GM21786 (cell line): ENCODE results near the gene ZNF444.
"Not testable (repeated sequence)": the region's sequence is repeated elsewhere in the genome, so short reads cannot be mapped to it uniquely, and the experiment has no call there.

Experiments used
- ATAC-seq: cut with Tn5 transposase; IDR thresholded peaks from one replicate; pipeline ENCODE4 v1.9.1; 2021; ENCODE audit not compliant: unreplicated experiment

ZNF444 gene

DNA sequence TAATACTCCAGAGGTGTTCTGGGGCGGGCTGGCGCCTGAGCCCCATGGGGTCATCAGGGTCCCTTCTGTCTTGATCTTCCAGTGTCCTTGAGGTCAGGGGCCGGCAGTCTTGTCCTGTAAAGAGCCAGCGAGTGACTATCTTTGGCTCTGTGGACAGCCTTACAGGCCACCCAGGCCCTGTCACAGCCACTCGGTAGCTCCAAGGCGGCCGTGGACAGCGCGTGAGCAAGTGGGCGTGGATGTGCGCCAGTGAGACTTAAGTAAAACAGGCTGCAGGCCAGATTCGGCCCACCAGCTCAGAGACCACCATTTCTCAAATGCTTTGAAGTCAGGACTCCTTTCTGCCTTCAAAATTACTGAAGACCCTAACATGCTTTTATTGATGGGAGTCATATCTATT, 3.7 kb downstream of the ZNF444 start:
- ATAC-seq, result no peak

DNA sequence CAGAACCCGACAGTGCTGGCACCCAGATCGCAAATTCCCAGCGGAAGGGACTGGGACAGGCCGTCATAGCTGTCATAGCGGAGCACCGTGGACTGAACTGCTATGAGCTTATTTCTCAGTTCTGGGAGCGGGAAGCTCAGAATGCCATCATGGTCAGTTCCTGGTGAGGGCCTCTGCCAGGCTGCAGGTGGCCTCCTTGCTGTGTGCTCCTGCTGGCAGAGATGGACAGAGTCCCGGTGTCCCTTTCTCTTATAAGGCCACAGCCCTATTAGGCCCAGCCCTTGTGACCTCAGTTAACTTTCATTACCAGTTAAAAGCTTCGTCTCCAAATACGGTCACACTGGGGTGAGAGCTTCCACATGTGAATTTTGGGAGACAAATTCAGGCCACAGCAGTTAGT, 4.6 kb downstream of the ZNF444 start:
- ATAC-seq, result no peak

DNA sequence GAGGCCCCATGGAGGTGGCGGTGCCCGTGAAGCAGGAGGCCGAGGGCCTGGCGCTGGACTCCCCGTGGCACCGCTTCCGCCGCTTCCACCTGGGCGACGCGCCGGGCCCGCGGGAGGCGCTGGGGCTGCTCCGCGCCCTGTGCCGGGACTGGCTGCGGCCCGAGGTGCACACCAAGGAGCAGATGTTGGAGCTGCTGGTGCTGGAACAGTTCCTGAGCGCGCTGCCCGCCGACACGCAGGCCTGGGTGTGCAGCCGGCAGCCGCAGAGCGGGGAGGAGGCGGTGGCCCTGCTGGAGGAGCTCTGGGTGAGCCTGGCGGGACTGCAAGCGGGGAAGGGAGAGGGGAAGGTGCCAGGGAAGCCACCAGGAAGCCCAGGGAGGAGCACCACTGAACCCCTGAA, 5.8 kb downstream of the ZNF444 start:
- ATAC-seq, result no peak

GRCh38 chr19:56147307-56147706, 6.2 kb downstream of the ZNF444 start:
- no peak for ATAC-seq

DNA sequence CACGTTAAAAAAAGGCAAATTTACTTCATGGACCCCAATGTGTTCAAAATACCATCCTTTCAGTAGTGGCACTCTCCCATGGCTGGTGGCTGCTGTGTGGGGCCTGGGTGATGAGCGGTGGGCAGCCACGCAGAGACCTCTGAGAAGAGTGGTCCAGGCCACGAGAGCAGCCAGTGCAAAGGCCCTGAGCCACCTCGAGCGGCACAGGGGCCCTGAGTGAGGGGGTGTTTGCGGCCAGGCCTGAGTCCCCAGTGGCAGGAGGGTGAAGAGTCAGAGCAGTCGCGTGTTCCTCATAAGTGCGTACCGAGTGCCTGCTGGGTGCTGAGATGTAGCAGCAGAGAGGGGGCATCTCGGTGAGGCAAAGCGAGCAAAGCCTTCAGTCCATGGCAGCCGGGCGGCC, 7.0 kb downstream of the ZNF444 start:
- no peak for ATAC-seq

DNA sequence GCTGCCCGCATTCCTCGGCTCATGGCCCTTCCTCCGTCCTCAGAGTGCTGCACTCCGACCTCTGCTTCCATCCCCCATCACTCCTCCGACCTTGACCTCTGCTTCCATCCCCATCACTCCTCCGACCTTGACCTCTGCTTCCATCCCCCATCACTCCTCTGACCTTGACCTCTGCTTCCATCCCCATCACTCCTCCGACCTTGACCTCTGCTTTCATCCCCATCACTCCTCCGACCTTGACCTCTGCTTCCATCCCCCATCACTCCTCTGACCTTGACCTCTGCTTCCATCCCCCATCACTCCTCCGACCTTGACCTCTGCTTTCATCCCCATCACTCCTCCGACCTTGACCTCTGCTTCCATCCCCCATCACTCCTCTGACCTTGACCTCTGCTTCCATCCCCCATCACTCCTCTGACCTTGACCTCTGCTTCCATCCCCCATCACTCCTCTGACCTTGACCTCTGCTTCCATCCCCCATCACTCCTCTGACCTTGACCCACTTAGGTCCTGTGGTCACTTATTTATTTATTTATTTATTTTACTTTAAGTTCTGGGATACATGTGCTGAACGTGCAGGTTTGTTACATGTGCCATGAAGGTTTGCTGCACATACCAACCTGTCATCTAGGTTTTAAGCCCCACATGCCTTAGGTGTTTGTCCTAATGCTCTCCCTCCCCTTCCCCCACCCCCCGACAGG, 8.0 kb downstream of the ZNF444 start:
- ATAC-seq, result not testable (repeated sequence)

DNA sequence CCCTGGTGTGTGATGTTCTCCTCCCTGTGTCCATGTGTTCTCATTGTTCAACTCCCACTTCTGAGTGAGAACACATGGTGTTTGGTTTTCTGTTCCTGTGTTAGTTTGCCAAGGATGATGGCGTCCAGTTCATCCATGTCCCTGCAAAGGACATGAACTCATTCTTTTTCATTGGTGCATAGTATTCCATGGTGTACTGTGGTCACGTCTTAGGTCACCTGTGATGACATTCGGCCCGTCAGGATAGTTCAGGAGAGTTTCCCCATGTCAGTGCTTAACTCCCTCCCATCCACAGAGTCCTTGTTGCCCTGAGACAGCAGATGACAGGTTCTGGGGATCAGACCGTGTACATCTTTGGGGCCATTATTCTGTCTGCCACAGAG, 8.6 kb downstream of the ZNF444 start:
- no peak for ATAC-seq

DNA sequence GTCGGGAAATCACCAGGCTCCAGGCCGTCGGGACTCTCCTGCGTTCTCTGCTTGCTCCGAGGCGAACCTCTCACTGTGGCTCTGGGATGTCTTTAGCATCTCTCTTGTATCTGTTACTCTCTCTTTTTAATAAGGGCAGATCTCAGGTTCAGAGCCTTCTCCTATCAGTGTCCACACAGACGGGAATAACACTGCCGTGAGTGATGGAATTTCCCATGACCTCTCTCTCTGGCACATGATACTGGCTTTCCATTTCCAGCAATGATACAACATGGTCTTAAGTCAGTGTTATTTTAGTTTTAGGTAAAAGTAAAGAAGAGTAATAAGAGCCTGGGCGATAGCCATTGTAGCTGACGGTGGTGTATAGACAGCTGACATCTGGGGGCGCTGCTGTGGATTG, 9.3 kb downstream of the ZNF444 start:
- no peak for ATAC-seq

- no peak for ATAC-seq
These were observed 11.6 kb downstream of the ZNF444 start for GRCh38 chr19:56152644-56153043.

DNA sequence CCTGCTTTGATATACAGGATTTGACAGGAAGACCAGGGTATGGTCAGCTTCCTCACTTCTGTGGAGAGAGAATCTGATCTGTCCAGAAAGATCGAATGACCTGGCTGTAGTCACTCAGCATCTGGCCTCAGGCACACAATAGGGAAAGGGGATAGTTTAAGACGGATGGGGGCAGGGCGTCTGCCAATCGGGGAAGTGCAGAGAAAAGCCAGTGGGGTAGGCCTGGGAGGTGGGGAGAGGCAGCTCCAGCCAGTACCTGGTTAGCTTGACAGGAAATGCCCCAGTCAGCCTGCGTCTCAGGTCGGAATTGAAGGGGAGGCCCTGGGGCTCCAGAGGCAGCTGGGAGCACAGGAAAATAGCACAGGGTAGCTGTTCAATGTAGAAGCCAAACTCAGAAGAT, 12.4 kb downstream of the ZNF444 start:
- no peak for ATAC-seq

GRCh38 chr19:56155124-56155687, 14.1 kb downstream of the ZNF444 start:
- ATAC-seq, result no peak

DNA sequence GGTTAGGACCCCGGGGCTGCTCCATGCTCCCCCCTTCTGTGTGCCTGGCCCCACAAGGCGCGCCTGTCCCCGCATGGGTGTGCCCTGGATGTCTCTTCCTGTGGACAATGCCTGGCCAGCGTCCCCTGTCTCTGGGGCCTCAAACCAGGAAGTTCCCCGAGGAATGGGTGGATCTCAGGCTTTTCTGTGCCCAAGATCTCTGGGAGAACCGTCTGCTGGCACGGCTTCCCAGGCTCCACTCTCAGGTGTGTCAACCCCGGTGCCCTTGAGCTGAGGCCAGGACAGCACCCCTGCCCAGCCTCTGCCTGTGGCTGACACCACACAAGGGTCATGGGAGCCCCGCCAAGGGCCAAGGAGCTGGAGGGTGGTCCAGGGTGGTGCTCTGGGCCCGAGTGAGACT, 15.7 kb downstream of the ZNF444 start:
- no peak for ATAC-seq

GRCh38 chr19:56158170-56158757, 17.2 kb downstream of the ZNF444 start:
- ATAC-seq, result no peak

- no peak for ATAC-seq
These were observed 18.0 kb downstream of the ZNF444 start for GRCh38 chr19:56159009-56159559.

- ATAC-seq, result no peak
These were observed 18.7 kb downstream of the ZNF444 start for GRCh38 chr19:56159622-56160271.

DNA sequence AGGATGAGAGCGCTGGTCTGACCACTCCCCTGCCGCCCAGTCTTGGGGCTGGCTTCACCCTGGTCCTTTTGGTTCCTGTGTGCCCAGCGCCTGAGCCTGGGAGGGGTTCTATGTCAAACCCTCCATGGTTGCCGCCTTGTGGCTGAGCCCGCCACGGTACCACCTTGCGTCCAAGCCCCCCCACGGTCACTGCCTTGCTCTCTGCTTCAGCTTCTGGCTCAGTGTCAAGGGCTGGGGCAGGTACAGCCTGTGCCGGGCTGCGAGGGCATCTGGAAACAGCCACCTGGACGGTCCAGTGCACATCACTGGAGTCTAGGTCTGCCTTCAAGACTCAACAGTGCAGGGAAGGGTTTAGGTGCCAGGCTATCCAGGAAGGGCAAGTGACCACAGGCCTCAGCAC, 20.4 kb downstream of the ZNF444 start:
- no peak for ATAC-seq

GRCh38 chr19:56162258-56162657, 21.2 kb downstream of the ZNF444 start:
- no peak for ATAC-seq

- ATAC-seq, result no peak
These were observed 22.0 kb downstream of the ZNF444 start for GRCh38 chr19:56163097-56163496.

DNA sequence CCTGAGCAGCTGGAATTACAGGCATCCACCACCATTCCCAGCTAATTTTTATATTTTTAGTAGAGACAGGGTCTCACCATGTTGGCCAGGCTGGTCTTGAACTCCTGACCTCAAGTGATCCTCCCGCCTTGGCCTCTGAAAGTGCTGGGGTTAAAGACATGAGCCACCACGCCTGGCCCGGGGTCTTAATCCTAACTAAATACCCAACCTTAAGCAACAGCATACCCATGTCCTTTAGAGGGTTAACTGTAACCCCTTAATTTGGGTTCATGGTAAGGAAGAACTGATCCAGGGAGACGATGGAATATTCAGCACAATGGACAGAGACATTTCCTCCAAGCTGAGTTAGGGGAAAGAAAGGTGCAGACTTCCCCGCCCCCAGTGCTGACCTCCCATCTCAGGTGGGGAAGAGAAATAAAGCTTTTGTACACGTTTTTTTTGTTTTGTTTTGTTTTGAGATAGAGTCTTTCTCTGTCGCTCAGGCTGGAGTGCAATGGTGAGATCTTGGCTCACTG, 26.0 kb downstream of the ZNF444 start:
- ATAC-seq, result no peak

- no peak for ATAC-seq
These were observed 29.2 kb downstream of the ZNF444 start for GRCh38 chr19:56170261-56170660.

DNA sequence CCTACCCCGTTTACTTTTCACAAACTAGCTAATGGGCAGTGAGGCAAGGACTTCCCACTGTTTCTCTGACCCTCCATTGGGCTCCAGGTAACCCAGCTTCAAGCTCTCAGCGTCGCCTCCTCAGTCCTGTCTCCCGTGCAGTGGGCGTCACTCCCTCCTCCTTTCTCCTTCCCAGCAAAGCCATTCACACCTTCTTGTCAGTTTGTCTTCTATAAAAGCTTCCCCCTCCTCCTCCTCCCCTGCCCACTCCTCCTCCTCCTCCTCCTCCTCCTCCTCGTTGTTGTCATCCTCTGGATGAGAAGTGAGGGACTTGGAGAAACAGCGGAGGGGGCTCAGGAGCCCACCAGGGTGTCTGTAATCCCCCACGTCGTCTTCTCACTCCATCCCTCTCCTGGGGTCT, 33.0 kb downstream of the ZNF444 start:
- no peak for ATAC-seq

- no peak for ATAC-seq
These were observed 33.5 kb downstream of the ZNF444 start for GRCh38 chr19:56174550-56174949.
